HEK293T (cell line): ENCODE results near the gene DBX2.
"Not testable (repeated sequence)": the region's sequence is repeated elsewhere in the genome, so short reads cannot be mapped to it uniquely, and the experiment has no call there.

Experiments used
- ARNT ChIP-seq: fragments of 450-650 bp; IDR thresholded peaks from 2 replicates; pipeline ENCODE4 v1.6.1; 2017; ENCODE audit warnings: mild to moderate bottlenecking
- BHLHE40 ChIP-seq: fragments of 450-650 bp; IDR thresholded peaks from 2 replicates; pipeline ENCODE4 v1.6.1; 2016; ENCODE audit warnings: mild to moderate bottlenecking, moderate library complexity, borderline replicate concordance
- ELF4 ChIP-seq: fragments of 450-650 bp; IDR thresholded peaks from 2 replicates; pipeline ENCODE4 v1.6.1; 2017; ENCODE audit warnings: antibody characterized with exemption
- FOXA1 ChIP-seq: fragments of 450-650 bp; IDR thresholded peaks from 2 replicates; pipeline ENCODE4 v1.6.1; 2016; ENCODE audit warnings: mild to moderate bottlenecking
- FOXM1 ChIP-seq: fragments of 450-650 bp; IDR thresholded peaks from 2 replicates; pipeline ENCODE4 v1.6.1; 2017; ENCODE audit warnings: mild to moderate bottlenecking, borderline replicate concordance
- L3MBTL2 ChIP-seq: fragments of 450-650 bp; conservative IDR thresholded peaks from 2 replicates; pipeline ENCODE4 v1.6.1; 2016; ENCODE audit warnings: mild to moderate bottlenecking
- NFRKB ChIP-seq: fragments of 450-650 bp; IDR thresholded peaks from 2 replicates; pipeline ENCODE4 v1.6.1; 2016; ENCODE audit warnings: mild to moderate bottlenecking, moderate library complexity
- SP1 ChIP-seq: fragments of 450-650 bp; IDR thresholded peaks from 2 replicates; pipeline ENCODE4 v1.6.1; 2017
- SUZ12 ChIP-seq: fragments of 450-650 bp; IDR thresholded peaks from 2 replicates; pipeline ENCODE4 v1.6.1; 2016; ENCODE audit warnings: mild to moderate bottlenecking
- TARDBP ChIP-seq: fragments of 450-650 bp; IDR thresholded peaks from 2 replicates; pipeline ENCODE4 v1.6.1; 2016

GRCh38 chr12:45084248-45084647 lies 33.3 kb upstream of the DBX2 start:
- TF ChIP-seq FOXA1, BHLHE40, SP1, ELF4, L3MBTL2, NFRKB, FOXM1, ARNT, TARDBP, SUZ12: not testable (repeated sequence)
